Measurements from ENCODE around the gene PPP2R5C.
A peak's percentile ranks its signal among the peaks of the same experiment; 100 is the strongest.

PPP2R5C gene

GRCh38 chr14:101757064-101757838, 4.3 kb upstream of the PPP2R5C start:
- DNase-seq = no peak

GRCh38 chr14:101757839-101758211, 3.7 kb upstream of the PPP2R5C start:
- DNase-seq = no peak

GRCh38 chr14:101758913-101759593, 2.5 kb upstream of the PPP2R5C start:
- DNase-seq = no peak

GRCh38 chr14:101760138-101761011, 1.1 kb upstream of the PPP2R5C start:
- peak; percentile 90 for DNase-seq

GRCh38 chr14:101761881-101762529, 496 bp downstream of the PPP2R5C start:
- DNase-seq = peak; percentile 43

GRCh38 chr14:101762530-101763101, 1.1 kb downstream of the PPP2R5C start:
- DNase-seq = no peak

- no peak for DNase-seq
Measured at GRCh38 chr14:101763941-101764709, 2.6 kb downstream of the PPP2R5C start.

- no peak for DNase-seq
Measured at GRCh38 chr14:101767618-101768362, 6.3 kb downstream of the PPP2R5C start.

- DNase-seq = no peak
Measured at GRCh38 chr14:101770183-101770582, 8.7 kb downstream of the PPP2R5C start.

GRCh38 chr14:101772770-101773169, 11.3 kb downstream of the PPP2R5C start:
- no peak for DNase-seq

GRCh38 chr14:101773378-101773777, 11.9 kb downstream of the PPP2R5C start:
- DNase-seq = no peak

- no peak for DNase-seq
Measured at GRCh38 chr14:101774006-101774795, 12.7 kb downstream of the PPP2R5C start.

GRCh38 chr14:101774814-101775213, 13.3 kb downstream of the PPP2R5C start:
- DNase-seq = no peak

GRCh38 chr14:101775826-101776225, 14.3 kb downstream of the PPP2R5C start:
- DNase-seq = no peak

GRCh38 chr14:101776344-101776743, 14.8 kb downstream of the PPP2R5C start:
- no peak for DNase-seq

GRCh38 chr14:101780390-101780789, 18.9 kb downstream of the PPP2R5C start:
- no peak for DNase-seq

GRCh38 chr14:101780887-101781239, 19.4 kb downstream of the PPP2R5C start:
- DNase-seq = no peak

- DNase-seq = no peak
Measured at GRCh38 chr14:101781240-101782061, 19.9 kb downstream of the PPP2R5C start.

- no peak for DNase-seq
Measured at GRCh38 chr14:101783260-101784016, 21.9 kb downstream of the PPP2R5C start.
